Activated naive CD8-positive, alpha-beta T cell treated with anti-CD3 and anti-CD28 coated beads, Interleukin-2, amount 10 ng/mL, durations not matched to agents 7 days and 5 days (primary cell): Measurements from ENCODE around the gene NAALADL2. TPM values are rescaled to one million over a fixed set of nuclear protein-coding genes. Genes with fewer than 3 reads are reported as not detected.
"Not testable (repeated sequence)": the region's sequence is repeated elsewhere in the genome, so short reads cannot be mapped to it uniquely, and the experiment has no call there.

ENCODE experiments used
- ATAC-seq: fragments of 150-1000 bp; cut with Tn5 transposase; one replicate; pipeline ENCODE4 v1.10.0; 2021; ENCODE audit warnings: low read depth, moderate library complexity
- POLR2A ChIA-PET: fragments of 350-600 bp; sonication (Branson Sonifier 250); formaldehyde crosslinking; loops from one replicate; lab custom pipeline; 2021; ENCODE audit warnings: antibody characterized with exemption; lab: Charles Lee
- DNase-seq: peaks from one replicate; pipeline ENCODE4 v3.0.0; 2021
- H3K27ac Mint-ChIP-seq: one replicate; pipeline ENCODE4 v1.8.0; 2022; ENCODE audit warnings: mild to moderate bottlenecking, mixed read lengths
- H3K27me3 Mint-ChIP-seq: one replicate; pipeline ENCODE4 v1.8.0; 2022; ENCODE audit warnings: mild to moderate bottlenecking, moderate library complexity, mixed read lengths
- H3K36me3 Mint-ChIP-seq: one replicate; pipeline ENCODE4 v1.8.0; 2021; ENCODE audit warnings: mild to moderate bottlenecking, mixed read lengths
- H3K4me1 Mint-ChIP-seq: one replicate; pipeline ENCODE4 v1.8.0; 2021; ENCODE audit warnings: mixed read lengths
- H3K4me3 Mint-ChIP-seq: one replicate; pipeline ENCODE4 v1.8.0; 2022; ENCODE audit warnings: mild to moderate bottlenecking, moderate library complexity, mixed read lengths
- H3K9me3 Mint-ChIP-seq: one replicate; pipeline ENCODE4 v1.8.0; 2021; ENCODE audit warnings: mixed read lengths
- total RNA-seq, 2 experiments: library from RNA; stranded (reverse); gene quantifications; one replicate each; pipeline ENCODE4 v1.2.3, GENCODE V29; 2021

The NAALADL2 gene
- total RNA-seq, 2 experiments from 2014 or later = not detected

DNA sequence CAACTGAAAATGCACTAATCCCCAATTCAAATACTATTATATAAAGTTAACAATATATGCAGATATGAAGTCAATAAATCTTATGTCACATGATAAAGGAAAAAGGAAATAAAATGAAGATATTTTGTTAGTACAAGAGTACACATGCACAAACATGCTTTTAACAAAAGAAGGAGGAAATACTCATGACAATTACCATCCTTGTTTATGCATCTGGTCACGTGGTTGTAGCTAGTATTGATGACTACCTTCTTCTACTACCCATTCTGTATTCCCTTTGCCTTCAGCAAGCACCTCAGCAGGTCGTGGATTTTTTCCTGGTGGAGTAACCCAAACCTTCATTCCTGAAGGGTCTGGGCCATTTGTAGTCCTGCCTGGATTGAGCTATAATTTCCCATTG is 669.6 kb downstream of the NAALADL2 start:
- H3K27ac Mint-ChIP-seq, H3K4me1 Mint-ChIP-seq, H3K9me3 Mint-ChIP-seq, DNase-seq, H3K27me3 Mint-ChIP-seq, H3K4me3 Mint-ChIP-seq, H3K36me3 Mint-ChIP-seq, ATAC-seq, POLR2A ChIA-PET: not testable (repeated sequence)

GRCh38 chr3:175535351-175535750 is 676.2 kb downstream of the NAALADL2 start:
- Mint-ChIP-seq H3K9me3 (peaks cover 2% of the 10 kb centered on the region), H3K27me3 (no peaks in the 10 kb centered on the region), H3K4me3 (no peak overlapping the region), H3K36me3 (no peaks in the 10 kb centered on the region), H3K27ac (no peak overlapping the region), H3K4me1 (no peaks in the 10 kb centered on the region)
- ATAC-seq (no peak), DNase-seq (no peak)
- POLR2A ChIA-PET = no interaction called here

- no peaks in the 10 kb centered on the region for H3K4me1 Mint-ChIP-seq
- POLR2A ChIA-PET = no interaction called here
- ATAC-seq = no peak
- no peak overlapping the region for H3K4me3 Mint-ChIP-seq
- no peak for DNase-seq
- H3K27me3 Mint-ChIP-seq = no peaks in the 10 kb centered on the region
- H3K9me3 Mint-ChIP-seq = no peaks in the 10 kb centered on the region
- H3K27ac Mint-ChIP-seq = no peak overlapping the region
- H3K36me3 Mint-ChIP-seq = no peaks in the 10 kb centered on the region
Observed at GRCh38 chr3:175546115-175546514, 687.0 kb downstream of the NAALADL2 start.

DNA sequence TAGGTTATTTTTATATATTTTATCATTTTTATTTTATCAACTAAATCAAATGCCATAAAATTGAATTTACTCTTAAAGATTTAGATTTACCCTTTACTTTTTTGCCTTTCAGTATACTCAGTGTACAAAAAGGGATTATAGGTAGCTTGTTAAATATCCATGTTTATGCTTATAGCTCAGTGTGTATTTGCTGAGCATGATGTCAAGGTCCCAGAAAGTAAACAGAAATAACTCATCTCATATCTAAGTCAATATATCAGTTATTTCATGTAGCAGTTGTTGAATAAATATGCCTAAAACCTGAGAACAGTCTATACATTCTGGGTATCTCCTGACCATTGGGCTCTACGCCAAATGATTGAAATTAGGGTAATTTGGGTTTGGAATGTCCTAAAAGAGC is 693.8 kb downstream of the NAALADL2 start:
- POLR2A ChIA-PET = no interaction called here
- Mint-ChIP-seq H3K27me3 (no peaks in the 10 kb centered on the region), H3K4me3 (no peak overlapping the region), H3K27ac (no peak overlapping the region), H3K36me3 (no peaks in the 10 kb centered on the region), H3K9me3 (peaks cover 3% of the 10 kb centered on the region), H3K4me1 (no peaks in the 10 kb centered on the region)
- no peak for ATAC-seq
- no peak for DNase-seq

GRCh38 chr3:175554801-175555200 is 695.7 kb downstream of the NAALADL2 start:
- POLR2A ChIA-PET = no interaction called here
- Mint-ChIP-seq H3K4me3 (no peak overlapping the region), H3K36me3 (no peaks in the 10 kb centered on the region), H3K9me3 (peaks cover 6% of the 10 kb centered on the region), H3K4me1 (no peaks in the 10 kb centered on the region), H3K27me3 (no peaks in the 10 kb centered on the region), H3K27ac (no peak overlapping the region)
- no peak for ATAC-seq
- DNase-seq = no peak

- POLR2A ChIA-PET = no interaction called here
- Mint-ChIP-seq H3K9me3 (peaks cover 6% of the 10 kb centered on the region), H3K27me3 (no peaks in the 10 kb centered on the region), H3K27ac (no peak overlapping the region), H3K4me3 (no peak overlapping the region), H3K4me1 (no peaks in the 10 kb centered on the region), H3K36me3 (no peaks in the 10 kb centered on the region)
- DNase-seq (no peak), ATAC-seq (no peak)
Observed at GRCh38 chr3:175558261-175558660, 699.1 kb downstream of the NAALADL2 start.

GRCh38 chr3:175564363-175564762 is 705.2 kb downstream of the NAALADL2 start:
- Mint-ChIP-seq H3K27ac (no peak overlapping the region), H3K4me1 (no peaks in the 10 kb centered on the region), H3K4me3 (no peak overlapping the region), H3K9me3 (no peaks in the 10 kb centered on the region), H3K36me3 (no peaks in the 10 kb centered on the region), H3K27me3 (no peaks in the 10 kb centered on the region)
- ATAC-seq = no peak
- no peak for DNase-seq
- POLR2A ChIA-PET = no interaction called here

DNA sequence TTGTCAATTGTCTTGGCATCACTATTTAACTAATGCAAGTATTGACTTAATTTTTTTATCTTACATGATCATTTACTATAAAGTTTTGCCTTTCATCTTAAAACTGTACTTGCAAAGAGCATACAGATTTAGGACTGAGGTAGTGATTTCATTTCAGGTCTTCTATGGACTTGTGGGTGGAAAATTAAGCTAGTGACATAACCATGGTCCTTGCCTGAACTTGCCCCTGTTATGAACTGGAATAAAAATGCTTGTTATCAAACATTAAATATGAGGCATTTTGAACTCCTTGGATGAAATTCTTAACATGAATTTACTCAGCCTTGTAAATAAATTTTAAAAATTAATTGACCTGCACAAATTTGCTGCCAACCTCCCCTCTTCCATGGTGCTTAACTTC is 712.0 kb downstream of the NAALADL2 start:
- H3K4me1 Mint-ChIP-seq = no peaks in the 10 kb centered on the region
- no peak for DNase-seq
- H3K4me3 Mint-ChIP-seq = no peak overlapping the region
- POLR2A ChIA-PET = no interaction called here
- no peaks in the 10 kb centered on the region for H3K36me3 Mint-ChIP-seq
- H3K27ac Mint-ChIP-seq = no peak overlapping the region
- no peaks in the 10 kb centered on the region for H3K27me3 Mint-ChIP-seq
- no peak for ATAC-seq
- no peaks in the 10 kb centered on the region for H3K9me3 Mint-ChIP-seq

- ATAC-seq (no peak), DNase-seq (no peak)
- POLR2A ChIA-PET = no interaction called here
- Mint-ChIP-seq H3K9me3 (no peaks in the 10 kb centered on the region), H3K36me3 (no peaks in the 10 kb centered on the region), H3K27me3 (no peaks in the 10 kb centered on the region), H3K4me3 (no peak overlapping the region), H3K27ac (no peak overlapping the region), H3K4me1 (no peaks in the 10 kb centered on the region)
Observed at GRCh38 chr3:175573226-175573625, 714.1 kb downstream of the NAALADL2 start.

DNA sequence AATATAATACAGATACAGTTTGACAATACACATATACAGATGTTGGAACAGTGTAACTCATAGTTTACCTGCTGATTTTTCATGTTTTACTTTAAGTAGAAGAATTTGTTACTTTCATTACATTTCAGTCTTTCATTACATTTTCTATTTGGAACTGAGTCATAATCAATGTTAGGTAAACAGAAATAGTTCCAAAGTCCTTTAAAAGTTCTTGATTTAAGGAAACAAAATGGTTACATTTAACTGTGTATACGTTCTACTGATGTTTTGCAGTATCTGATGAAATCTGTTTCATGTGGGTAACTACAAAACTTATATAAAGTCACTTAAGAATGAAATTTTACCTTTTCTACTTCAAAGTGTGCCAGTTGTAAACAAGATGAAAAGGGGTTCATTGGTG is 721.2 kb downstream of the NAALADL2 start:
- POLR2A ChIA-PET = no interaction called here
- Mint-ChIP-seq H3K27ac (no peak overlapping the region), H3K4me1 (no peaks in the 10 kb centered on the region), H3K4me3 (no peak overlapping the region), H3K27me3 (no peaks in the 10 kb centered on the region), H3K9me3 (peaks cover 1% of the 10 kb centered on the region), H3K36me3 (no peaks in the 10 kb centered on the region)
- ATAC-seq (no peak), DNase-seq (no peak)

GRCh38 chr3:175585898-175586297 is 726.8 kb downstream of the NAALADL2 start:
- Mint-ChIP-seq H3K4me3 (no peak overlapping the region), H3K9me3 (peaks cover 1% of the 10 kb centered on the region), H3K27ac (no peak overlapping the region), H3K36me3 (no peaks in the 10 kb centered on the region), H3K4me1 (no peaks in the 10 kb centered on the region), H3K27me3 (no peaks in the 10 kb centered on the region)
- POLR2A ChIA-PET = no interaction called here
- no peak for DNase-seq
- ATAC-seq = no peak

DNA sequence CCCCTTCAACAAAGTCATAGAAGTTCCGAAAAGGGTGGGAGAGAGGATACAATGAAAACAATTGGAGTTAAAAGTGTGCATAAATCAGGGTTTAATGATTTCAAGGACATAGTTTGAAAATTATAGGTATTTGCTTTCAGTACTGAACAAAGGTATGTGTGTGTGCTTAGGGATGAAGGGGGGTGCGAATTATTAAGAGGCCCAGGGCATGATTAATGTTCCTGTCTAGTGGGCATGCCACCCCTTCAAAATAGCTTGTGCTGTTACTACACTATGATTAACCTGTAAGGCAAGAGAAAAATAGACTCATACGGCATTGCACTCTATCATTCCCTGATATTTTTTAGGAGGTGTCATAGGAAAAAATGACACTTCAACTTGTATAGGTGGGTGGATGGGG is 731.6 kb downstream of the NAALADL2 start:
- ATAC-seq (no peak), DNase-seq (no peak)
- Mint-ChIP-seq H3K27ac (no peak overlapping the region), H3K9me3 (no peaks in the 10 kb centered on the region), H3K36me3 (no peaks in the 10 kb centered on the region), H3K4me1 (no peaks in the 10 kb centered on the region), H3K27me3 (no peaks in the 10 kb centered on the region), H3K4me3 (no peak overlapping the region)
- POLR2A ChIA-PET = no interaction called here

DNA sequence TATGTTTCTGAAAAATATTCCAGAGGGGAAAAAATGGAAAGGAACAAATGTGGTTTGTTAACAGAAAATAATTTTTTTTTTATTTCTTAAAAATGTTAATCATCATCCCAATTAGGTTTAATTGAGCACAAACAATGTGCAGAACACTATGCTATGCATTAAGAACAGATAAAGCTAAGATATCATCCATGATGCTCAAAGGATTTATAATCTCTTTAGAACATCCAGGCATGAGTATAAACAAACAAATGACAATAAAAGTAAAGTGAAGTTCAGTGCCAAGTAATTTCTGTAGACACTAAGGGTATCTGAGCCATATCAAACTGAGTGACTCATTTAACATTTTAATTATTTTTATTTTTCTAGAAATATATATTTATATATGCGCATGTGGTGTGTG is 732.2 kb downstream of the NAALADL2 start:
- Mint-ChIP-seq H3K4me3 (no peak overlapping the region), H3K27me3 (no peaks in the 10 kb centered on the region), H3K27ac (no peak overlapping the region), H3K4me1 (no peaks in the 10 kb centered on the region), H3K9me3 (no peaks in the 10 kb centered on the region), H3K36me3 (no peaks in the 10 kb centered on the region)
- no peak for ATAC-seq
- POLR2A ChIA-PET = no interaction called here
- no peak for DNase-seq

- no peaks in the 10 kb centered on the region for H3K27me3 Mint-ChIP-seq
- no peaks in the 10 kb centered on the region for H3K4me1 Mint-ChIP-seq
- POLR2A ChIA-PET = no interaction called here
- H3K4me3 Mint-ChIP-seq = no peak overlapping the region
- ATAC-seq (no peak), DNase-seq (no peak)
- H3K36me3 Mint-ChIP-seq = no peaks in the 10 kb centered on the region
- no peaks in the 10 kb centered on the region for H3K9me3 Mint-ChIP-seq
- H3K27ac Mint-ChIP-seq = no peak overlapping the region
Observed at GRCh38 chr3:175593331-175593730, 734.2 kb downstream of the NAALADL2 start.

- POLR2A ChIA-PET = no interaction called here
- Mint-ChIP-seq H3K4me3 (no peak overlapping the region), H3K9me3 (no peaks in the 10 kb centered on the region), H3K36me3 (no peaks in the 10 kb centered on the region), H3K27ac (no peak overlapping the region), H3K4me1 (no peaks in the 10 kb centered on the region), H3K27me3 (no peaks in the 10 kb centered on the region)
- no peak for ATAC-seq
- DNase-seq = no peak
Observed at GRCh38 chr3:175598740-175599139, 739.6 kb downstream of the NAALADL2 start.
